ENCODE results near the gene LRP1-AS.

DNA sequence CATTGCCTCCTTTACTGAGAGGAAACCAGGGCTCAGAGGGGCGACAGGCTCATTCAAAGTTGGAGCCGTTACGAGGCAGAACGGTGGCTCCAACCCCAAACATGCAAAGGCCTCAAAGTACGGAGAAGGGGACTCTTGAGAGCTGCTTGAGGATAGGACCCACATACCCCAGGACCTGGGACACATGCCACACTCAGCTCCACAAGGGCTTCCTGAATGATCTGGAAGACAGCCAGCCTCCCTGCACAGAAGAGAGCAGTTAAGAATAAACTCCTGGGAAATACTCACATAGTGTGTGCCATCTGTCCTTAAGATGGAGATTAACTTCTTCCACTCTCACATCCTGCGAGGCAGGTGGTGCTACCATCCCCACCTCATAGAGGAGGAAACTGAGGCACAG is 42.6 kb upstream of the LRP1-AS start:
- TF ChIP-seq, protein P1, sequence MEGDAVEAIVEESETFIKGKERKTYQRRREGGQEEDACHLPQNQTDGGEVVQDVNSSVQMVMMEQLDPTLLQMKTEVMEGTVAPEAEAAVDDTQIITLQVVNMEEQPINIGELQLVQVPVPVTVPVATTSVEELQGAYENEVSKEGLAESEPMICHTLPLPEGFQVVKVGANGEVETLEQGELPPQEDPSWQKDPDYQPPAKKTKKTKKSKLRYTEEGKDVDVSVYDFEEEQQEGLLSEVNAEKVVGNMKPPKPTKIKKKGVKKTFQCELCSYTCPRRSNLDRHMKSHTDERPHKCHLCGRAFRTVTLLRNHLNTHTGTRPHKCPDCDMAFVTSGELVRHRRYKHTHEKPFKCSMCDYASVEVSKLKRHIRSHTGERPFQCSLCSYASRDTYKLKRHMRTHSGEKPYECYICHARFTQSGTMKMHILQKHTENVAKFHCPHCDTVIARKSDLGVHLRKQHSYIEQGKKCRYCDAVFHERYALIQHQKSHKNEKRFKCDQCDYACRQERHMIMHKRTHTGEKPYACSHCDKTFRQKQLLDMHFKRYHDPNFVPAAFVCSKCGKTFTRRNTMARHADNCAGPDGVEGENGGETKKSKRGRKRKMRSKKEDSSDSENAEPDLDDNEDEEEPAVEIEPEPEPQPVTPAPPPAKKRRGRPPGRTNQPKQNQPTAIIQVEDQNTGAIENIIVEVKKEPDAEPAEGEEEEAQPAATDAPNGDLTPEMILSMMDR (IDR thresholded peaks at IDR 0.05), result no peak
- no peak for TF ChIP-seq IRF2 (CRISPR knock-in tag; IDR thresholded peaks at IDR 0.05; ENCODE audit: borderline replicate concordance, low read depth)

Data from WTC11 (cell line).